ENCODE data around the gene CFAP20DC.
A peak's percentile ranks its signal among the peaks of the same experiment; 100 is the strongest.
"Not testable (repeated sequence)": the region's sequence is repeated elsewhere in the genome, so short reads cannot be mapped to it uniquely, and the experiment has no call there.

The CFAP20DC gene

DNA sequence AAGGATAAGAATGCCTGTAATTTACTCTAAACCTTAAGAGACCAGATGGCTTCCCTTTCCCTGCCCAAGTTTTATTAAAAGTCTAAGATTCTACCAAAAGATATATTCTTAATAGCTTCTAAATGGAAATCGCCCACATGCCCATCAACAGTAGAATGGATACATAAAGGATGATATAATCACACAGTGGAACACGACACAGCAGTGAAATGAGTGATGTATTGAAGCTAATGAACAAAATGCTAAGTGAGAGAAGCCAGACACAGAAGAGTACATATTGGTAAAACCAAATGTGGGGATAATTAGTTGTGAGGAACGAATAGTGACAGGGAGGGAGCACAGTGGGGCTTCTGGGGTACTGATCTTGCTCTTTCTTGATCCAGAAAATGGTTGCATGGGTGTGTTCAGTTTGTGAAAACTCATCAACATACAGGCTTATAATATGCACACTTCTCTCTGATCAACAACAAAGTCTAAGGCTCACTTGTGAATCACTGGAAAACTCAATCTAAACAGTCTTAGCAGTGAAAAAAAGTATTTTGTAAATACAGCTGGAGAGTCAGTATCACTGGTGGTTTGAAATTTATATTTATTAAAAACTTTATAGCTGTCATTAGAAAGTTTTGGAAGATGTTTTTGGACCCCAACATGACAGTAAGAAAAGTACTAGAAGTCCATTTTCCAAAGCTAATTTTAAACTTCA lies 212.5 kb downstream of the CFAP20DC start:
- H3K27ac ChIP-seq: no peak overlapping the region
- TF ChIP-seq, protein P1, sequence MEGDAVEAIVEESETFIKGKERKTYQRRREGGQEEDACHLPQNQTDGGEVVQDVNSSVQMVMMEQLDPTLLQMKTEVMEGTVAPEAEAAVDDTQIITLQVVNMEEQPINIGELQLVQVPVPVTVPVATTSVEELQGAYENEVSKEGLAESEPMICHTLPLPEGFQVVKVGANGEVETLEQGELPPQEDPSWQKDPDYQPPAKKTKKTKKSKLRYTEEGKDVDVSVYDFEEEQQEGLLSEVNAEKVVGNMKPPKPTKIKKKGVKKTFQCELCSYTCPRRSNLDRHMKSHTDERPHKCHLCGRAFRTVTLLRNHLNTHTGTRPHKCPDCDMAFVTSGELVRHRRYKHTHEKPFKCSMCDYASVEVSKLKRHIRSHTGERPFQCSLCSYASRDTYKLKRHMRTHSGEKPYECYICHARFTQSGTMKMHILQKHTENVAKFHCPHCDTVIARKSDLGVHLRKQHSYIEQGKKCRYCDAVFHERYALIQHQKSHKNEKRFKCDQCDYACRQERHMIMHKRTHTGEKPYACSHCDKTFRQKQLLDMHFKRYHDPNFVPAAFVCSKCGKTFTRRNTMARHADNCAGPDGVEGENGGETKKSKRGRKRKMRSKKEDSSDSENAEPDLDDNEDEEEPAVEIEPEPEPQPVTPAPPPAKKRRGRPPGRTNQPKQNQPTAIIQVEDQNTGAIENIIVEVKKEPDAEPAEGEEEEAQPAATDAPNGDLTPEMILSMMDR (IDR thresholded peaks at IDR 0.05): no peak
- TF ChIP-seq ZFX (IDR thresholded peaks at IDR 0.05; ENCODE audit: borderline replicate concordance): no peak

DNA sequence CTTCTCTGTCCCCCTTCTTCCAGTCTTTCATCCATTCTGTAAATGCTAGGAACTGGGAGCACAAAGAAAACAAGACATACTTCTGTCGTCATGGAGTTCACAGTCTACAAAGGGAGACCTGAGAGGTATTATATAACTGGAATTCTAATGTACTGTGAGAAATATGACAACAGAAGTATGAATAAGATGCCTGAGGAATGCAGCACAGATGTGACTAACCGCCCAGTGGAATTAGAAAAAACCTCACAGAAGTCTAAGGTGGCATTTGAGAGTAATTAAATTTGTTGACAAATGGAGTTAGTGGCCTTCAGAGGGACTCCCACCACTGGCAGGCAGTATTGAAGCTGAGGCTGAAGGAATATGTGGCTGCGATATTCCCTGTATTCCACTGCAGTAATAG lies 214.7 kb downstream of the CFAP20DC start:
- H3K27ac ChIP-seq: no peak overlapping the region
- TF ChIP-seq ZFX (IDR thresholded peaks at IDR 0.05; ENCODE audit: borderline replicate concordance): no peak
- TF ChIP-seq, protein P1 (IDR thresholded peaks at IDR 0.05): no peak

DNA sequence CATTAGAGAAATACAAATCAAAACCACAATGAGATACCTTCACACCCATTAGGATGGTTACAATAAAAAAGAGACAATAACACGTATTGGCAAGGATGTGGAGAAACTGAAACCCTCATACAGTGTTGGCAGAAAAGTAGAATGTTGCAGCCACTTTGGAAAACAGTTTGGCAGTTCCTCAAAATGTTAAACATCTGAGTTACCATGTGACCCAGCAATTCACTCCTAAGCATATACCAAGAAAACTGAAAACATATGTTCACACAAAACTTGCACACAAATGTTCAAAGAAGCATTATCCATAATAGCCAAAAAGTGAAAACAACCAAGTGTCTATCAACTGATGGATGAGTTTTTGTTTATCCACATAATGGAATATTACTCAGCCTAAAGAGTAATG lies 216.3 kb downstream of the CFAP20DC start:
- no peak overlapping the region for H3K27ac ChIP-seq
- TF ChIP-seq, protein P1 (IDR thresholded peaks at IDR 0.05): no peak
- no peak for TF ChIP-seq ZFX (IDR thresholded peaks at IDR 0.05; ENCODE audit: borderline replicate concordance)

DNA sequence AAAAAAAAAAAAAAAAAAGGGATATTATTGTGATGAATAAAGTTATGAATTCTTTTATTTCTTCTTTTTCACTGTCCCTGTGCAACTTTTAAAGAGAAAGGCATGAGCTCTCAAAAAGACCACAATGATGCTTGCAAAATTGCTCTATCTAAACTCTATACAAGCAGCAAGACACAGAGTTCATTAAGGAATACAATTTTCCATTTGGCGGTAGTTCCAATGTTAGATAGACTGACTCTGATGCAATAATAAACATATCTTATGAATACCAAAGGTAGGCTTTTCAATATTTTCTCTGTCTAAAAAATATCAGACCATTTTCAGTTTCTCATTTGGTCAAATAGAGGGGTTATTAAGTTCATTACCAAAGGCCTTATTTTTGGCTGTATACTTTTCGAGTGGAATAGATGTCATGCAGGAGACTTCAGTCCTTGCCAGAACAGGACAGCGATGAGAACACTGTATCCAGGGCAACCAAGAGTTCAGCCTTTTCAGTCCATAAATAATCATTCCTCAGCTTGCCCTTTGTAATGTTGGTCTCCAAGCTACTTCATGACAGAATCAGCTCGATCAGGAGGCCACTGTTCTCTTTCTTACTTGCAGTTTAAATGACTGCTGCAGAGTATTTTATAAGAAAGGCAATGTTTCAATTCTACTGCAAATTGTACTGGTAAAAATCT lies 220.4 kb downstream of the CFAP20DC start:
- no peak overlapping the region for H3K27ac ChIP-seq
- TF ChIP-seq, protein P1 (IDR thresholded peaks at IDR 0.05): no peak
- no peak for TF ChIP-seq ZFX (IDR thresholded peaks at IDR 0.05; ENCODE audit: borderline replicate concordance)

DNA sequence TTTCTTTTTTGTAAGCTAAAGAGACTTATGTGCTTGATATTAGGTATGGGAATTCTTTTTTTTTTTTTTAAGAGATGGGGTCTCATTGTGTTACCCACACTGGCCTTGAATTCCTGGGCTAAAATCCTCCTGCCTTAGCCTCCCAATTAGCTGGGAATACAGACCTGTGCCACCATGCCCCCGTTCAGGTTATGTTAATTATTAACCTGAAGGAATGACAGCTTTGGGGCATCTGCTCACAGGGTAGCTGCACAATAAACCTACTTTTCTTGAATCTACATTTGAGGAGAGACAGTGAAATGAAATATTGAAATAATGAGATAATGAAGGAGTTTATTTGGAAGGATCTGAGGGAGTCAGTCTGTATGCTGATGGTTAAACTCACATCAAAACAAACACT lies 225.0 kb downstream of the CFAP20DC start:
- H3K27ac ChIP-seq: peak overlapping the region; percentile 20

DNA sequence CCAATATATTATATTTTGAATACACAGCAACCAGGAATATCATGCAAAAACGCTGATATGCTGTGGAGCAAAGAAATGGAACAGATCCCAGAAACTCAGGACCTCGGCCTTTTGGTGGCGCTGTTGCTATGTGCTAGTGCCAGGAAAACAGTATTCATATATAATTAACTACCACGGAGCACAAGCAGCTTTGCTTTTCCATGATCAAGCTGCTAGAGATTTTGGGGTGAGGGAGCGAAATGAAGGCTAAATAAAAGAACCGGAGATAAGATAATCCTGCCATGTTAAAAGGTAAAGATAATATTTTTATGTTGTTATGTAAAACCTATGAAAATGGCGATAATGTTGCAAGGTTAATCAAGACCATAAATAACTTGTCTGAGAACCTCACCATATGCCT lies 225.5 kb downstream of the CFAP20DC start:
- H3K27ac ChIP-seq: peak overlapping the region; percentile 20
- TF ChIP-seq ZFX (IDR thresholded peaks at IDR 0.05; ENCODE audit: borderline replicate concordance): no peak
- TF ChIP-seq, protein P1 (IDR thresholded peaks at IDR 0.05): peak; percentile 93

More for the DNA sequence above, 225.0 kb downstream of the CFAP20DC start:
- TF ChIP-seq, protein P1 (IDR thresholded peaks at IDR 0.05): no peak
- no peak for TF ChIP-seq ZFX (IDR thresholded peaks at IDR 0.05; ENCODE audit: borderline replicate concordance)

DNA sequence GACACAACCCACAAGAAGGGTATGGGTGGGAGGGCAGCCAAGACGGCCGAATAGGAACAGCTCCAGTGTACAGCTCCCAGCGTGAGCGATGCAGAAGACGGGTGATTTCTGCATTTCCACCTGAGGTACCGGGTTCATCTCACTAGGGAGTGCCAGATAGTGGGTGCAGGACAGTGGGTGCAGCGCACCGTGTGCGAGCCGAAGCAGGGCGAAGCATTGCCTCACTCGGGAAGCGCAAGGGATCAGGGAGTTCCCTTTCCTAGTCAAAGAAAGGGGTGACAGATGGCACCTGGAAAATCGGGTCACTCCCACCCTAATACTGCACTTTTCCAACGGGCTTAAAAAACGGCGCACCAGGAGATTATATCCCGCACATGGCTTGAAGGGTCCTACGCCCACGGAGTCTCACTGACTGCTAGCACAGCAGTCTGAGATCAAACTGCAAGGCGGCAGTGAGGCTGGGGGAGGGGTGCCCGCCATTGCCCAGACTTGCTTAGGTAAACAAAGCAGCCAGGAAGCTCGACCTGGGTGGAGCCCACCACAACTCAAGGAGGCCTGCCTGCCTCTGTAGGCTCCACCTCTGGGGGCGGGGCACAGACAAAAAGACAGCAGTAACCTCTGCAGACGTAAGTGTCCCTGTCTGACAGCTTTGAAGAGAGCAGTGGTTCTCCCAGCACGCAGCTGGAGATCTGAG lies 243.1 kb downstream of the CFAP20DC start:
- not testable (repeated sequence) for H3K27ac ChIP-seq
